HL-60/S4 treated with retinoic acid at 250 ng/mL for 4 days and 3 days (cell line): Measurements from ENCODE around the gene MTOR.

ENCODE experiments used
- in situ Hi-C: fragments of 300-500 bp; cut with MboI; formaldehyde crosslinking; loops from 2 replicates; pipeline ENCODE4 v1.7.0; 2022; ENCODE audit warnings: low sequenced_read_pairs

Gene MTOR

GRCh38 chr1:11156441-11156840, 105.9 kb downstream of the MTOR start:
- in situ Hi-C loops = no loop called here

- in situ Hi-C loops = no loop called here
These were observed 109.2 kb downstream of the MTOR start for GRCh38 chr1:11153184-11153583.

- in situ Hi-C loops = no loop called here
These were observed 109.6 kb downstream of the MTOR start for GRCh38 chr1:11152755-11153154.

DNA sequence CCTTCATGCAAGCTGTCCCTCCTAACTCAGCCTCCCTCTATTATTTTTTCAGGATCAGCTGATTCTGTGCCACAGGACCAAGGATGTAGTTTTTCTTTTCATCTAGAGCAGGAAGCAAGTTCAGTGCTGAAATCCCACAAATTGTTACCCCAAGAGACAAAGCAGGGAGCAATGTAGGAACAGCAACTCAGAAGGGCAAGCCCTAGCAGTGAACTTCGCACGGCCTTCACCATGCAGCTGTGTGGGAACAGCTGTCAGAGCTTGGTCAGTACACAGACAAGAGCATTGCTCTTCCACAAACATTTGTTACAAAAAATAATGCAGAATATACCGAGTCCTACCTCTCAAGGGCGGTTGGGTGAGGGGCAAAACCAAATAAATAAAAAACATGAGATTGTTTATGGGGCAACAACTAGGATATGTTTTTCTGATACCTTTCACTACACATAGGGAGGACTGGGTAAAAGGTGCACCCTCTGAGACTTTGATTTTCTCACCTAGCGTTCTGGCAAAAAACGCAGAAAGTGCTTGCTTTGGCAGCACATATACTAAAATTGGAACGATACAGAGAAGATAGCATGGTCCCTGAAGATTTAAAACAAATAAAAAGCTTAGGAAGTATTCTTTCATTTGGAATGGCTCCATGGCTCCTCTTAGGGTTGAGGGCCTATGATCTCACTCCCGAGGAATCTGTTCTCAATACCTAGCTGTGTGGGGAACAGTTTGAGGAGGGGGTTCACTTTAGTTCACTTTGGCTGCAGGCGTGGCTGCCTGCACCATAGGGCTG, 110.3 kb downstream of the MTOR start:
- in situ Hi-C loops = no loop called here

GRCh38 chr1:11151114-11151513, 111.2 kb downstream of the MTOR start:
- in situ Hi-C loops = no loop called here

DNA sequence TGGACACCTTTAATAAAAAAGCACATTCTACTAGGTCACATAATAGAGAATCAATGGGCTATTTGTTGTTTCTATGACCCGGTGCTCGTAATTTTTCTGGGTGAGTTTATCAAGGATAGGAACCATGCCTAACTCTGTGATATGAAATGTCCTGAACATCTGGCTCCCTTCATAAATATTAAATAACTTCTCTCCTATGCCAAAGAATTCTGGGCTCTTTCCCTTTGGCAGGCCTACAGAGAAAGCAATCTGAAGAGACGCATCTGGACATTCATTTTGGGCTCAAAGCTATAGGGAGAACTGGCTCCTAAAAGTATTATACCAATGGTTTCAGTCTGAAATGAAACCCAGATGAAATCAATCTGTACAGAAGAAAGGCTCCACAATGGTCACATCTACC, 112.0 kb downstream of the MTOR start:
- in situ Hi-C loops = no loop called here

GRCh38 chr1:11147197-11147770, 115.1 kb downstream of the MTOR start:
- in situ Hi-C loops = no loop called here

- in situ Hi-C loops = no loop called here
These were observed 116.6 kb downstream of the MTOR start for GRCh38 chr1:11145741-11146140.

DNA sequence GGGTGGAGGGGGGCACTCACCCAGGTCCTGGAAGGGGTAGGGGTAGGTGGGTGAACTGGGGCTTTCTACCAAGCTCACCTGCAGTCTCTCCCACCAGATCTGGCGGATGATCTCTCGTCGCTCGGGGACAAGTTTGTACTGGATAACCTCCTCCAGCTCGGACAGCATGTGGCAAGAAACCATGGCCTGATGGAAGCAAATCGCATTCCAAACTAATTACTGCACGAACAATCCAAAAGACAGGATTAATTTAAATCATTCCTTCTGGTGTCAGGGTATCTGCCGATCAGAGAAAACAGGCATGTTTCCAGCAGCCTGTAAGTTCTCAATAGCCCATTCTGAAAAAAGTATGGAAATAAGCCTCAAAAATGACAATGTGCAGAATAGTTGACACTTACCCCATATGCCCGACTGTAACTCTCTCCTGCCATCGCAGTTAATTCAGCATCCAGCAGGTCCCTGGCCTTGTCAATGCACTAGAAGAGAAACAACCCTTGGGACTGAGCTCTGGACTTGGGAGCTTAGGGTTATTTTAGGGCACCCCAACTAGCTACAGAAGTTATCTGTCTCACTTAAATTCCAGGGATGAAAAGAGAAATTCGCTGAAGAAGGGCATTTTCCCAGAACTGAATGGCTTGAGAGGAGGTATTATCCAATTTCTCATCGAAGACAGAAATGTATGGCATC, 117.6 kb downstream of the MTOR start:
- in situ Hi-C loops = no loop called here

DNA sequence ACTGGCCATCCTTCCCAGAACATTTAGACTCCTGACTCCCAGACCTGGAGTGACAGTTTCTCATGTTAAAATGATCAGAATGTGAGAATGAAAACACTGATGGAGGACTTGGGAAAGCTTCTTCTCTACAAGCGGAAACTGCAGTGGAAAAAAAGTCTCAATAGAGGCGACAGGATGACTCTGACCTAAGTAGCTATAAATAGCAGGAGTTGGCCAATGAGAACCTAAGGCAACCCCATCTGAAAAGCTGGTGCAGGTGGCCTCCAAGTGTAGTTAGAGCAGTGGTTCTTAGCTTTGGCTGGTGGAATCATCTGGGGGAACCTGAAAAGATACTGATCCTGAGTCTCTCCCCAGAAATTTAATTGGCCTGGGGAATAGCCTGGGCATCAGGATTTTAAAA, 118.4 kb downstream of the MTOR start:
- in situ Hi-C loops = no loop called here

- in situ Hi-C loops = no loop called here
These were observed 119.0 kb downstream of the MTOR start for GRCh38 chr1:11143401-11143800.

DNA sequence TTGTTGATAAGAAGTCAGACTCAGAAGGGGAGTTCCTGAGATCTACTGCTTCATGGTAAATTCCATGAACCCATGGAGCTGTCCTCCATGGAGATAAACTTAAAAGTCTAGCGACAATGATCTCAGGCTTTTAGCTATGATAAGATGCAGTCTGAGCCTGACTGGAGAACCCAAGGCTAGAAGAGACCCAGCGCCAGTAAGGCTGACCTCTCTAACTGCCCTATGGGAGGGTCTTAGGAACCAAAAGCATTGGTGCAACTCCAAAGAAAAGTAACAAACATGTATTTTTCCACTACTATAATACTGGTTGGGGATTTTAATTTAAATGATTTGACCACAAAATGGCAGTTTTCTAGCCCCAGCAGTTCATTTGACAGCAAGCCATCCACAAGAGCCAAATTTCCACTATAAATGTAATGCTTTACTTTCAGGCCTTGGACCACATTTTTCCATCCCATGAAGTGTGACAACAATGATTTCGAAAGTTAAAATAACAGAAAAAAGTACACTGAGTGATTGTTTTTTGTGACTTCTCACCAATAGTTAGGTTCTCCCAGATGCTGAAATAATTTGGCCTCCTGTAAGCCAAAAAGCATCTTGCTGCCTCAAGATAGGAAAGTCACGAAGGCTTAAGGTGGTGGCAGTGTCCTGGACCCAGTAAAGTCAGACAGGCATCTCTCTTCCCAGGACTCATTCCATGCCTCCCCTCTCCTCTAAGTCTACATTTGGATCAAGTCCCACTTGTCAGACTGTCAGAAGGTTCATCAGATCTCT, 119.5 kb downstream of the MTOR start:
- in situ Hi-C loops = no loop called here

GRCh38 chr1:11138952-11139351, 123.4 kb downstream of the MTOR start:
- in situ Hi-C loops = no loop called here

- in situ Hi-C loops = no loop called here
These were observed 124.3 kb downstream of the MTOR start for GRCh38 chr1:11138029-11138428.

DNA sequence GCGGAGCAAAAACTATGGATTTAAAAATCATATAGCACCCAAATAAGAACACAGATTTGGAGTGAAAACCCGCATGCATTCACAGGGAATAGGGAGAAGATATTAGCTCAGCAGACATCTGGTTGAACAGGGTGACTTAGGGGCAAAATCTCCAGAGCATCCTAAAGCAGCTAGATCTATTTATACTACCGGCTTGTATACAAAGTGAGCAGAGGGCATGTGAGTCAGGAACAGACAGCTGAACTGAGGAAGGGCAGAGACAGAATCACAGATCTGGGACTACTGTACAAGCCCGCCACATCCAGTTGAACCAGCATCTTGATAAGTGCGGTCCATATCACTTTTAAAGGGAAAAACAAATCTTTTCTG, 127.5 kb downstream of the MTOR start:
- in situ Hi-C loops = no loop called here

- in situ Hi-C loops = no loop called here
These were observed 128.0 kb downstream of the MTOR start for GRCh38 chr1:11134251-11134897.

DNA sequence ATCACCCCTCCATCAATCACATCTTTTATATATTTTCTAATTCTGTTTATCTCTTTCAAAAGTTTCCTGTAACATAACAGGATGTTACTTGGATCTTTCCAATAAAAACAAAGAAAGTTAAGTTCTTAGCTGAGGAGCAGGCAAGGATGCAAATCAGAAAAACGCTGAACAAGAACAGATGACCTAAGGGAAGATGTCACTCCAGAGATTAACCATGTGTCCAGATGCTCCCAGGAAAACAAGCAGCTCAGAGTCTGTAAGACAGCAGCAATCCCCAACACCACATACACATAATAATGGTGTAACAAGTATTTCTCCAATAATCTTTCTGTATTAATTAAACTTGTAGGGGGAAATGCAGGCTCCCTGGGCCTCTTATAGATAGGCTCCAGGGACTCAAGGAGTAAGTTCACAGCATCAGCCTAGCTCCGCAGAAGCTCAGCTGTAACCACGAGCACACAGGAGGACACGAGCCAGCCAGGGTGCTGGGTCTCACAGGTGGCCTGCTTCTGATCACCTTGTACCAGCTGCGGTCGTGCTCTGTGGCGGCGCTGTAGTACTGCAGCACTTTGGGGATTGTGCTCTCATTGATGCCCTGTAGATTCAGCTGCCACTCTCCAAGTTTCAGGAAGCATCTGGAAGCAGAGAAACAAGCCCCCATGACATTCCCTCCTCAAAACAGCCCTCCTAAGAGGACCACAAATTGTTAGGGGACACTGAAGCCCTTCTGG, 129.6 kb downstream of the MTOR start:
- in situ Hi-C loops = no loop called here

DNA sequence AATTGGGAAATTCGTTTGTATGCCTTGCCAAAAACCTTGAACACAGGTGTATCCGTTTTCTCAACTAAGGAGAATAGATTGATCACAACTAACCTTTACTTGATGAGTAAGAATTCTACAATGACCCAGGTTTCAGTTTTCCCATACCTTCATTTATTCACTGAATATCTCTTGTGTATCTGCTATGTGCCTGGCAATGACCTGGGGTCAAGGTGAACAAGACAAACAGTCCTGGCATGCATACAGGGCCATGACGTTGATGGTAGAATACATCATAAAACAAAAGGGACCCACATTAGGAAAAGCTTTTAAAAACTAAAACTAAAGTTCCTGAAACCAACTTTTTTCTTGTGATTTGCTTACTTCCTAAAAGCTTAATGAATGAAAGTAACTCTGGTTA, 130.5 kb downstream of the MTOR start:
- in situ Hi-C loops = no loop called here

DNA sequence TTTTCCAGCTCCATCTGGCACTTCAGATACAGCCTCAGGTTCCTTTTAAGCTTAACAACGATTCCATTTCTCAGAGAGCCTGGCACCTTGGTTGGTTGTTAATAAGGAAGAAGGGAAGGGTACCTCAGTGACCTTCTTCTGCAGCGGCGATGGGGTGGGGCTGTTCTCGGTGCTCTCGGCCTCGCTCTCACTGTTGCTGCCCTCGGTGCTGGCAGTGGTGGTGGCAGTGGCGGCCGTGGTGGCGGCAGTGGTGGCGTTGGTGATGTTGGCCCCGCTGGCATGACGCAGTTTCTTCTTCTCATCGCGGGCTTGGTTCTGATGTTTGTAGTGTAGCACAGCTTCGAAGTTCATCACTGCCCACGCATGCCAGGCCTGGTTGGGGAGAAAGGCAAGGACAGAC, 131.9 kb downstream of the MTOR start:
- in situ Hi-C loops = no loop called here

DNA sequence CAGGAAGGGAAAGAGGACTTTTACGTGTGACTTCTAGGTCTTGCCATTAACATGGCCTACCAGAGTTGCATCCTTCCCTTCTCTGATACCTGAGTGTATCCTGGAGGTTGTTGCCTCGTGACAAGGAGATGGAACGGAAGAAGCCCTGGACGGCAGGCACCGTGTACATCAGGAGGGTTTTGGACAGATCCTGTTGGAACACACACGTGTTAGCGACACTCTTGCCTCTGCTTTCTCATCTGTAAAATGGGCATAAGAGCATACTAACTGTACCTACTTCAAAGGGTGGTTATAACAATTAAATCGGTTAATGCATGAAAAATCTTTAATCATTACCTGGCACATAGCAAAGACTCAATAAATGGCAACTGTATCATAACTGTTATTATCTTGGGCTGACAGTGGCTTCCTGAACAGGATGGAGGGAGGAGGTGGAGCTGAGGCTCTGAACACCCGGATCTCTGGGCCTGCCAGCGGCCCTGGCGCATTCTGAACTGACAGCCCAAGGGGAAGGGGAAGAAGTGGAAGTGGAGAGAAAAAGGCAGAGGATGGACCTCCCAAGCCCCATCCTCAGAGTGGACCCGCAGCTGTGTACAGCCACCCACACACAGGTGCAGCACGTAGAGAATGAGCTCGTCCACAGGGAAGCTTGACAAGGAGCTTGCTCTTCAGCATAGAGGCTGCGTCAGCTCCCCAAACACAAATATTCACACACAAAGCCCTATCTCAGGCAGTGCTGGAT, 132.5 kb downstream of the MTOR start:
- in situ Hi-C loops = no loop called here
